Measurements from ENCODE around the gene PRDX6.
"Not testable (repeated sequence)": the region's sequence is repeated elsewhere in the genome, so short reads cannot be mapped to it uniquely, and the experiment has no call there.

Gene PRDX6

GRCh38 chr1:173467426-173467825 is 9.7 kb upstream of the PRDX6 start:
- DNase-seq (ENCODE audit: low read depth) = no peak

GRCh38 chr1:173469656-173470055 is 7.5 kb upstream of the PRDX6 start:
- no peak for DNase-seq (ENCODE audit: low read depth)

GRCh38 chr1:173470608-173471007 is 6.5 kb upstream of the PRDX6 start:
- DNase-seq (ENCODE audit: low read depth) = no peak

GRCh38 chr1:173473599-173474011 is 3.5 kb upstream of the PRDX6 start:
- no peak for DNase-seq (ENCODE audit: low read depth)

GRCh38 chr1:173474097-173474779 is 2.9 kb upstream of the PRDX6 start:
- DNase-seq (ENCODE audit: low read depth) = no peak

GRCh38 chr1:173474780-173475421 is 2.2 kb upstream of the PRDX6 start:
- DNase-seq (ENCODE audit: low read depth) = not testable (repeated sequence)

GRCh38 chr1:173475564-173476196 is 1.5 kb upstream of the PRDX6 start:
- no peak for DNase-seq (ENCODE audit: low read depth)

- DNase-seq (ENCODE audit: low read depth) = no peak
These were observed 904 bp upstream of the PRDX6 start for GRCh38 chr1:173476197-173476664.

GRCh38 chr1:173476665-173477285 is 360 bp upstream of the PRDX6 start:
- DNase-seq (ENCODE audit: low read depth) = peak; percentile 27

- DNase-seq (ENCODE audit: low read depth) = no peak
These were observed 1.0 kb downstream of the PRDX6 start for GRCh38 chr1:173478094-173478674.

- no peak for DNase-seq (ENCODE audit: low read depth)
These were observed 2.5 kb downstream of the PRDX6 start for GRCh38 chr1:173479649-173480048.

GRCh38 chr1:173481195-173481772 is 4.1 kb downstream of the PRDX6 start:
- no peak for DNase-seq (ENCODE audit: low read depth)

GRCh38 chr1:173482683-173483082 is 5.5 kb downstream of the PRDX6 start:
- no peak for DNase-seq (ENCODE audit: low read depth)

- no peak for DNase-seq (ENCODE audit: low read depth)
These were observed 7.1 kb downstream of the PRDX6 start for GRCh38 chr1:173484276-173484675.

- DNase-seq (ENCODE audit: low read depth) = no peak
These were observed 8.3 kb downstream of the PRDX6 start for GRCh38 chr1:173485401-173485800.

- DNase-seq (ENCODE audit: low read depth) = no peak
These were observed 10.9 kb downstream of the PRDX6 start for GRCh38 chr1:173488001-173488400.

- DNase-seq (ENCODE audit: low read depth) = no peak
These were observed 12.0 kb downstream of the PRDX6 start for GRCh38 chr1:173489149-173489600.

- no peak for DNase-seq (ENCODE audit: low read depth)
These were observed 12.8 kb downstream of the PRDX6 start for GRCh38 chr1:173489929-173490328.

- no peak for DNase-seq (ENCODE audit: low read depth)
These were observed 14.4 kb downstream of the PRDX6 start for GRCh38 chr1:173491508-173491907.

- DNase-seq (ENCODE audit: low read depth) = not testable (repeated sequence)
These were observed 16.0 kb downstream of the PRDX6 start for GRCh38 chr1:173493125-173493524.

GRCh38 chr1:173495609-173496267 is 18.6 kb downstream of the PRDX6 start:
- DNase-seq (ENCODE audit: low read depth) = no peak
